ENCODE measurements around the gene ITM2C. TPM values are rescaled to one million over a fixed set of nuclear protein-coding genes. Genes with fewer than 3 reads are reported as not detected.

Gene ITM2C
- total and polyA plus RNA-seq, 9 of the 15 experiments (the other 6 are each of a cell fraction or from before 2014, with no cell fraction given) = 0.49 to 58.8 (median 21.5) TPM

DNA sequence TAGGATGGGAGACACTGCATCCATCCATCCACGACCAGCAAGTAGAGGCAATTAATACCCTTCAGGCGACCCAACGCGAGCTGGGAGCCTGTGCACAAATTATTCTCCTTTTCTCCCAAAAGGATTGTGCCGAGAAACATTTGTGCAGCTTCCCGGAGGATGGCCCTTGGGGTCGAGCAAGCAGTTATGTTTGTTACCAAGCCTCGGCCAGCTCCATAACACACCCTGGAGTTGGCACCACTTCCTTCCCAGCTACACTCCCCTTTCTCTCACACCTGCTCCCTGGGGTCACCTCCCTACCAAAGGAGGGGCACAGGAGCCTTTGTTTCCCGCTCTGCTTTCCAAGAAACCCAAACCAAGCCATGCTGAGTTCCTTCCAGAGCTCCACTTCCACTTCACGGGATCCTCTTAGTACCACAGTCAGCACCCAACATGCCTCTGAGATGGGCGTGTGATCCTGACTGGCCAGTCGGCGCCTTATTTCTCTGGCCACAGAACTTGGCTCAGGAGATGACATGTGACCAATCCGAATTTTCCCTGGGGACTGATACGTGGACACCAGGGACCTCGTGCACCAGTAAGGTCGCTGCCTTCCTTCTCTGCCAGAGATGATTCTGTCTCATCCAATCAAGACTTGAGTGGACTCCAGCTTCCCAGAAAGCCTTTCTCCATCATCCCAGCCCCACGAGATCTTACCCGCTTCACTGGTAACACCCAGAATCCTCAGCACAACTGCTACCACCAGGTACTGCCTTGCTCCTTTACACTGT, 31.8 kb downstream of the ITM2C start:
- WGBS (ENCODE audit: insufficient coverage, low coverage, missing lambda C conversion rate) = 10% methylated on average over 19 of the region's 19 CpGs
- intact Hi-C loops (cut with micrococcal nuclease) (no loop called here), in situ Hi-C loops (cut with MboI) (no loop called here)
- H3K4me2 ChIP-seq (ENCODE audit: insufficient read depth, low read length) = no peak overlapping the region
- DNase-seq (ENCODE audit: extremely low read depth in 1 of 4, low spot score in 3 of 4) (no peak), FAIRE-seq (no peak), ATAC-seq (no peak)
- H3K27me3 ChIP-seq (ENCODE audit: control insufficient read depth in 2 of 2, insufficient read depth in 2 of 2, low read length in 2 of 2) = peaks cover 8 to 44% of the 10 kb centered on the region in 2 experiments; a peak in 4 of 5 replicates
- no peak overlapping the region for H2AFZ ChIP-seq (ENCODE audit: low read depth, low read length)
- no peak overlapping the region for H3K4me3 ChIP-seq
- no TSS peak for BruUV-seq (replicated peaks)
- H3K9me3 ChIP-seq (replicated peaks; ENCODE audit: control insufficient read depth, insufficient read depth, low read depth, low read length) = no peaks in the 10 kb centered on the region
- TF ChIP-seq NFRKB (IDR thresholded peaks at IDR 0.05; ENCODE audit: low read depth) (no peak), GATAD2B (IDR thresholded peaks at IDR 0.05; ENCODE audit: borderline replicate concordance) (no peak), ZBTB8A (IDR thresholded peaks at IDR 0.05; ENCODE audit: partially characterized antibody) (no peak), MIER1 (IDR thresholded peaks at IDR 0.05; ENCODE audit: low read depth) (no peak), ZNF707 (CRISPR knock-in tag; conservative IDR thresholded peaks at IDR 0.05) (no peak), RBM22 (IDR thresholded peaks at IDR 0.05; ENCODE audit: low read depth, low read length, poor library complexity, severe bottlenecking) (no peak), SMAD2 (IDR thresholded peaks at IDR 0.05; ENCODE audit: low read depth, low read length) (no peak)
- TF ChIP-seq, protein P1, sequence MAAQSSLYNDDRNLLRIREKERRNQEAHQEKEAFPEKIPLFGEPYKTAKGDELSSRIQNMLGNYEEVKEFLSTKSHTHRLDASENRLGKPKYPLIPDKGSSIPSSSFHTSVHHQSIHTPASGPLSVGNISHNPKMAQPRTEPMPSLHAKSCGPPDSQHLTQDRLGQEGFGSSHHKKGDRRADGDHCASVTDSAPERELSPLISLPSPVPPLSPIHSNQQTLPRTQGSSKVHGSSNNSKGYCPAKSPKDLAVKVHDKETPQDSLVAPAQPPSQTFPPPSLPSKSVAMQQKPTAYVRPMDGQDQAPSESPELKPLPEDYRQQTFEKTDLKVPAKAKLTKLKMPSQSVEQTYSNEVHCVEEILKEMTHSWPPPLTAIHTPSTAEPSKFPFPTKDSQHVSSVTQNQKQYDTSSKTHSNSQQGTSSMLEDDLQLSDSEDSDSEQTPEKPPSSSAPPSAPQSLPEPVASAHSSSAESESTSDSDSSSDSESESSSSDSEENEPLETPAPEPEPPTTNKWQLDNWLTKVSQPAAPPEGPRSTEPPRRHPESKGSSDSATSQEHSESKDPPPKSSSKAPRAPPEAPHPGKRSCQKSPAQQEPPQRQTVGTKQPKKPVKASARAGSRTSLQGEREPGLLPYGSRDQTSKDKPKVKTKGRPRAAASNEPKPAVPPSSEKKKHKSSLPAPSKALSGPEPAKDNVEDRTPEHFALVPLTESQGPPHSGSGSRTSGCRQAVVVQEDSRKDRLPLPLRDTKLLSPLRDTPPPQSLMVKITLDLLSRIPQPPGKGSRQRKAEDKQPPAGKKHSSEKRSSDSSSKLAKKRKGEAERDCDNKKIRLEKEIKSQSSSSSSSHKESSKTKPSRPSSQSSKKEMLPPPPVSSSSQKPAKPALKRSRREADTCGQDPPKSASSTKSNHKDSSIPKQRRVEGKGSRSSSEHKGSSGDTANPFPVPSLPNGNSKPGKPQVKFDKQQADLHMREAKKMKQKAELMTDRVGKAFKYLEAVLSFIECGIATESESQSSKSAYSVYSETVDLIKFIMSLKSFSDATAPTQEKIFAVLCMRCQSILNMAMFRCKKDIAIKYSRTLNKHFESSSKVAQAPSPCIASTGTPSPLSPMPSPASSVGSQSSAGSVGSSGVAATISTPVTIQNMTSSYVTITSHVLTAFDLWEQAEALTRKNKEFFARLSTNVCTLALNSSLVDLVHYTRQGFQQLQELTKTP (IDR thresholded peaks at IDR 0.05; ENCODE audit: low read depth in 1 of 2, partially characterized antibody in 2 of 2) = no peak
- no peak overlapping the region for H3K9ac ChIP-seq (ENCODE audit: insufficient read depth in 1 of 2, low read depth in 2 of 2, low read length in 2 of 2)
- CTCF ChIA-PET (ENCODE audit: low intra/inter-chr PET ratio) = no interaction called here
- no peaks in the 10 kb centered on the region for H3K36me3 ChIP-seq (ENCODE audit: control insufficient read depth, insufficient read depth, low read length)
- H3K79me2 ChIP-seq (ENCODE audit: control insufficient read depth, insufficient read depth, low read length) = no peaks in the 10 kb centered on the region
- H3K27ac ChIP-seq (ENCODE audit: extremely low read depth, low read depth, low read length) = no peak overlapping the region
- POLR2A ChIA-PET = interaction anchor here (0.6 kb wide), 1 partner anchor 689 kb away, joined by 3 read pairs; no protein-coding TSS in a partner anchor
- H3K4me1 ChIP-seq (replicated peaks in 1 of 2; ENCODE audit: control insufficient read depth in 2 of 2, insufficient read depth in 2 of 2, low read length in 2 of 2) = no peaks in the 10 kb centered on the region; a peak in 2 of 5 replicates
- H4K20me1 ChIP-seq (replicated peaks; ENCODE audit: control insufficient read depth, insufficient read depth, low read length) = no peaks in the 10 kb centered on the region
- no peaks in the 10 kb centered on the region for H3K9me1 ChIP-seq (ENCODE audit: control insufficient read depth, insufficient read depth, low read length)
